ENCODE results near the gene STK32C.

DNA sequence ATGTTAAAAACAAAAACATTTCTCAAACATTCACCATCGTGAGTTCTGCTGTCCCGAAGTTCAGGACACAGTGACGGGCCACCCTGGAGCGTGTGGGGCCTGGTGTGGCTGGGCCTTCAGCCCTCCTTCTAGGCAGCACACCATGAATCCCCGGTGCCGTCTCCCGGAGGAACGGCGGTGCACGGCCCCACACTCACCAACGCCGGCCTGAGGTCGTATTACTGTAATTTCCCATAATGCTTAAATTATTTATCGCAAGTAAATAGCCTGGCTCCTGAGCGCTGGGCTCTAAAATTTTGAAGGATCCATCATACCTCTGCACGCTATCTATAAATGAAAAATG lies 1.4 kb downstream of the STK32C start:
- TF ChIP-seq MAFK (IDR thresholded peaks at IDR 0.05; ENCODE audit: partially characterized antibody): no peak
- TF ChIP-seq CHD4 (IDR thresholded peaks at IDR 0.05; ENCODE audit: borderline replicate concordance): no peak
- TF ChIP-seq, protein P1, sequence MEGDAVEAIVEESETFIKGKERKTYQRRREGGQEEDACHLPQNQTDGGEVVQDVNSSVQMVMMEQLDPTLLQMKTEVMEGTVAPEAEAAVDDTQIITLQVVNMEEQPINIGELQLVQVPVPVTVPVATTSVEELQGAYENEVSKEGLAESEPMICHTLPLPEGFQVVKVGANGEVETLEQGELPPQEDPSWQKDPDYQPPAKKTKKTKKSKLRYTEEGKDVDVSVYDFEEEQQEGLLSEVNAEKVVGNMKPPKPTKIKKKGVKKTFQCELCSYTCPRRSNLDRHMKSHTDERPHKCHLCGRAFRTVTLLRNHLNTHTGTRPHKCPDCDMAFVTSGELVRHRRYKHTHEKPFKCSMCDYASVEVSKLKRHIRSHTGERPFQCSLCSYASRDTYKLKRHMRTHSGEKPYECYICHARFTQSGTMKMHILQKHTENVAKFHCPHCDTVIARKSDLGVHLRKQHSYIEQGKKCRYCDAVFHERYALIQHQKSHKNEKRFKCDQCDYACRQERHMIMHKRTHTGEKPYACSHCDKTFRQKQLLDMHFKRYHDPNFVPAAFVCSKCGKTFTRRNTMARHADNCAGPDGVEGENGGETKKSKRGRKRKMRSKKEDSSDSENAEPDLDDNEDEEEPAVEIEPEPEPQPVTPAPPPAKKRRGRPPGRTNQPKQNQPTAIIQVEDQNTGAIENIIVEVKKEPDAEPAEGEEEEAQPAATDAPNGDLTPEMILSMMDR (IDR thresholded peaks at IDR 0.05): no peak
- no peak for TF ChIP-seq POLR2A (IDR thresholded peaks at IDR 0.05; ENCODE audit: low read length)
- TF ChIP-seq, protein P2, sequence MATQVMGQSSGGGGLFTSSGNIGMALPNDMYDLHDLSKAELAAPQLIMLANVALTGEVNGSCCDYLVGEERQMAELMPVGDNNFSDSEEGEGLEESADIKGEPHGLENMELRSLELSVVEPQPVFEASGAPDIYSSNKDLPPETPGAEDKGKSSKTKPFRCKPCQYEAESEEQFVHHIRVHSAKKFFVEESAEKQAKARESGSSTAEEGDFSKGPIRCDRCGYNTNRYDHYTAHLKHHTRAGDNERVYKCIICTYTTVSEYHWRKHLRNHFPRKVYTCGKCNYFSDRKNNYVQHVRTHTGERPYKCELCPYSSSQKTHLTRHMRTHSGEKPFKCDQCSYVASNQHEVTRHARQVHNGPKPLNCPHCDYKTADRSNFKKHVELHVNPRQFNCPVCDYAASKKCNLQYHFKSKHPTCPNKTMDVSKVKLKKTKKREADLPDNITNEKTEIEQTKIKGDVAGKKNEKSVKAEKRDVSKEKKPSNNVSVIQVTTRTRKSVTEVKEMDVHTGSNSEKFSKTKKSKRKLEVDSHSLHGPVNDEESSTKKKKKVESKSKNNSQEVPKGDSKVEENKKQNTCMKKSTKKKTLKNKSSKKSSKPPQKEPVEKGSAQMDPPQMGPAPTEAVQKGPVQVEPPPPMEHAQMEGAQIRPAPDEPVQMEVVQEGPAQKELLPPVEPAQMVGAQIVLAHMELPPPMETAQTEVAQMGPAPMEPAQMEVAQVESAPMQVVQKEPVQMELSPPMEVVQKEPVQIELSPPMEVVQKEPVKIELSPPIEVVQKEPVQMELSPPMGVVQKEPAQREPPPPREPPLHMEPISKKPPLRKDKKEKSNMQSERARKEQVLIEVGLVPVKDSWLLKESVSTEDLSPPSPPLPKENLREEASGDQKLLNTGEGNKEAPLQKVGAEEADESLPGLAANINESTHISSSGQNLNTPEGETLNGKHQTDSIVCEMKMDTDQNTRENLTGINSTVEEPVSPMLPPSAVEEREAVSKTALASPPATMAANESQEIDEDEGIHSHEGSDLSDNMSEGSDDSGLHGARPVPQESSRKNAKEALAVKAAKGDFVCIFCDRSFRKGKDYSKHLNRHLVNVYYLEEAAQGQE (IDR thresholded peaks at IDR 0.05): no peak
- TF ChIP-seq CBX8 (IDR thresholded peaks at IDR 0.05): no peak
- TF ChIP-seq FOSL2 (IDR thresholded peaks at IDR 0.05): no peak
- no peak for TF ChIP-seq FOSL2 (CRISPR knock-in tag; IDR thresholded peaks at IDR 0.05)
- no peak for TF ChIP-seq JUNB (IDR thresholded peaks at IDR 0.05)
- no peak for TF ChIP-seq MAZ (IDR thresholded peaks at IDR 0.05; ENCODE audit: borderline replicate concordance, low read depth, low read length)

Measured in A549 (cell line).